ENCODE results near the gene TLR7.

GRCh38 chrX:12890467-12890866 is 23.6 kb downstream of the TLR7 start:
- no peak for TF ChIP-seq POLR2AphosphoS5 (IDR thresholded peaks at IDR 0.05)
- TF ChIP-seq CTCF (IDR thresholded peaks at IDR 0.05), result no peak
- no peak for TF ChIP-seq POLR2A (IDR thresholded peaks at IDR 0.05)
